RWPE2 (cell line): ENCODE results near the gene AGBL4.

ENCODE experiments used
- ATAC-seq: fragments of 200-7000 bp; cut with Tn5 transposase; 3 replicates; pipeline ENCODE4 v1.9.1; 2021; ENCODE audit warnings: low read depth
- DNase-seq: peaks from one replicate; pipeline ENCODE4 v3.0.0-alpha.2; 2020; ENCODE audit warnings: low spot score
- H3K27ac ChIP-seq: fragments of 450-650 bp; 2 replicates; pipeline ENCODE4 v1.5.1; 2017; ENCODE audit warnings: mild to moderate bottlenecking; ENCODE audit not compliant: poor library complexity, severe bottlenecking
- H3K27me3 ChIP-seq: fragments of 250-450 bp; sonication (Bioruptor Pico); 2 replicates; pipeline ENCODE4 v1.5.1; 2021; ENCODE audit warnings: mild to moderate bottlenecking, moderate library complexity; ENCODE audit not compliant: insufficient read depth, poor library complexity, severe bottlenecking
- H3K36me3 ChIP-seq: fragments of 250-450 bp; sonication (Bioruptor Pico); 2 replicates; pipeline ENCODE4 v1.5.1; 2020; ENCODE audit warnings: low read depth, mild to moderate bottlenecking, moderate library complexity
- H3K4me1 ChIP-seq: fragments of 250-450 bp; sonication (Bioruptor Pico); 2 replicates; pipeline ENCODE4 v1.5.1; 2021; ENCODE audit warnings: mild to moderate bottlenecking, moderate library complexity; ENCODE audit not compliant: insufficient read depth, poor library complexity, severe bottlenecking
- H3K4me3 ChIP-seq: fragments of 250-450 bp; sonication (Bioruptor Pico); 2 replicates; pipeline ENCODE4 v1.5.1; 2021; ENCODE audit warnings: mild to moderate bottlenecking, moderate library complexity; ENCODE audit not compliant: severe bottlenecking
- H3K9me3 ChIP-seq: fragments of 250-450 bp; sonication (Bioruptor Pico); 2 replicates; pipeline ENCODE4 v1.5.1; 2021; ENCODE audit warnings: mild to moderate bottlenecking, moderate library complexity; ENCODE audit not compliant: severe bottlenecking
- TF ChIP-seq, protein P1 (sequence below): fragments of 450-650 bp; IDR thresholded peaks from one replicate; pipeline ENCODE4 v1.5.1; 2017; ENCODE audit warnings: mild to moderate bottlenecking, moderate library complexity; ENCODE audit not compliant: poor library complexity, severe bottlenecking

The AGBL4 gene

DNA sequence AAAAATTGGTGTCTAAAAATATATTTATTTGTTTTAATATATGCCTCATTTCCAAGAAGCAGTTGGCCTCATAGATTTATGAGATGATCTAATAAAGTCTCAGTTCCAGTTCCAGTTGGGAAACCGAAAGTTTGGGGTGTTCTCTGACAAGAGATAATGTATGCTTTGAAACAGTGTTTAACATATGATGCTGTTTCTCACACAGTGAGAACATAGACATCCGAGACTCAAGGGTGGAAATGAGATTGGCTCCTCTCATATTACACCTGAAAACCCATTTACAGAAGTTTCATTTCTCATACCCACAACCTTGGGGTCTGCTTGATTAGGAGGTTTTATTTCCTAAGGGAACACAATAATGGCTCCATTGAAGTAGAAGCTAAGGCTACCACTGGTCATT, 1046.5 kb downstream of the AGBL4 start:
- TF ChIP-seq, protein P1, sequence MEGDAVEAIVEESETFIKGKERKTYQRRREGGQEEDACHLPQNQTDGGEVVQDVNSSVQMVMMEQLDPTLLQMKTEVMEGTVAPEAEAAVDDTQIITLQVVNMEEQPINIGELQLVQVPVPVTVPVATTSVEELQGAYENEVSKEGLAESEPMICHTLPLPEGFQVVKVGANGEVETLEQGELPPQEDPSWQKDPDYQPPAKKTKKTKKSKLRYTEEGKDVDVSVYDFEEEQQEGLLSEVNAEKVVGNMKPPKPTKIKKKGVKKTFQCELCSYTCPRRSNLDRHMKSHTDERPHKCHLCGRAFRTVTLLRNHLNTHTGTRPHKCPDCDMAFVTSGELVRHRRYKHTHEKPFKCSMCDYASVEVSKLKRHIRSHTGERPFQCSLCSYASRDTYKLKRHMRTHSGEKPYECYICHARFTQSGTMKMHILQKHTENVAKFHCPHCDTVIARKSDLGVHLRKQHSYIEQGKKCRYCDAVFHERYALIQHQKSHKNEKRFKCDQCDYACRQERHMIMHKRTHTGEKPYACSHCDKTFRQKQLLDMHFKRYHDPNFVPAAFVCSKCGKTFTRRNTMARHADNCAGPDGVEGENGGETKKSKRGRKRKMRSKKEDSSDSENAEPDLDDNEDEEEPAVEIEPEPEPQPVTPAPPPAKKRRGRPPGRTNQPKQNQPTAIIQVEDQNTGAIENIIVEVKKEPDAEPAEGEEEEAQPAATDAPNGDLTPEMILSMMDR, result no peak
- H3K27ac ChIP-seq, result no peak overlapping the region
- H3K4me3 ChIP-seq, result no peak overlapping the region
- no peaks in the 10 kb centered on the region for H3K4me1 ChIP-seq
- H3K9me3 ChIP-seq, result no peaks in the 10 kb centered on the region
- no peak for DNase-seq
- ATAC-seq, result no peak
- H3K27me3 ChIP-seq, result no peaks in the 10 kb centered on the region
- H3K36me3 ChIP-seq, result no peaks in the 10 kb centered on the region

DNA sequence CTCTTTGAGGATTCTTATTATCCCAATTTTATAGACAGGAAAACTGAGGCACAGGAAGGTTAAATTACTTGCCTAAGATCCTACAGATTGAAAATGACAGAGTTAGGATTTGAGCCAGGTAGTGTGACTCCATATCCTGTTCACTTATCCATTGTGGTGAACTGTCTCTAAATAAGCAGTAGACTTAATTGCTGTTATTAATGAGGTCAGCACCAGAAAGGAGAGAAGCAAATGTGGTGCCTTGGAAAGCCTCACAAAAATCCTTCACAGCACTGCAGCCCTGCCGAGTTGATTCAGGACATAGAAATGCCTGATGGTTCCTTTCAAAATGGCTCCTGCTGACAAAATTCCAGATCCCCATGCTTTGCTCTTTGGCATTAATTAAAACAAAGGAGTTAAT, 1053.8 kb downstream of the AGBL4 start:
- Histone ChIP-seq H3K36me3 (no peaks in the 10 kb centered on the region), H3K9me3 (no peaks in the 10 kb centered on the region), H3K4me1 (no peaks in the 10 kb centered on the region), H3K27ac (no peak overlapping the region), H3K4me3 (no peak overlapping the region), H3K27me3 (no peaks in the 10 kb centered on the region)
- DNase-seq, result no peak
- TF ChIP-seq, protein P1, result no peak
- no peak for ATAC-seq

DNA sequence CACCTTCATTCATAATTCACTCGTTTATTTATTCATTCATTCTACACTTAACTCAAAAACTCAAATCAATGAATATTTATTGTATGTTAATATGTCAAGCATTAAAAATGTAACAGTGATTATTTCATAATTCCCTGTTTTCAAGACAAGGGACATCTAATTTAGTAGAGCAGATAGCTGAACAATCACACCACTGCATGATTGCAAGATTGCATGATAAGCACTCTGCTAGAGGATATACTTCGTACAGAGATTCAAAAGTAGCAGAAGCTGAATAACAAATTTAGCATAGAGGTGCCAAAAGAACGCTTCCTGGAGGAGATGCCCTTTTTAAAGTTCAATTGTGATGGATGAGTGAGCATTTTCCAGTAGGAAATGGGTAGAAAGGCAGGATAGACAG, 1056.4 kb downstream of the AGBL4 start:
- Histone ChIP-seq H3K27ac (no peak overlapping the region), H3K27me3 (no peaks in the 10 kb centered on the region), H3K4me3 (no peak overlapping the region), H3K4me1 (no peaks in the 10 kb centered on the region), H3K36me3 (no peaks in the 10 kb centered on the region), H3K9me3 (no peaks in the 10 kb centered on the region)
- TF ChIP-seq, protein P1, result no peak
- DNase-seq, result no peak
- ATAC-seq, result no peak

DNA sequence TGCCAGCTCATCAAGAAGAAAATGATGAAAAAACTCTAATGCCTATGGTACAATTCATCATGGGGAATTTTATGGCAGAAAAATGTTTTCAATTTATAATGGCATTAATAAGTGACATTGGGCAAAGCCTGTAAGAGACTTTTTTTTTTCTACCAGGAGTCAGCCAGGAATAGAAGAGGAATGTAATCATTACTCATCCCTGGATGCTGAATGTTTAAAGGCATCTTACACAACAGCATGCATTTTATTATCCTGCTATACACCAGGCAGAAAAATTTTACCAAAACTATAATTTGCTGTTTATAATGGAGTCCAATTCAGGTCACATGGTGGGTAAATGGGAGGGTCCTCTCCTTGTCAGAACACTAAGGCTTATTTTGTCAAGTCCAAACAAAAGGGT, 1057.2 kb downstream of the AGBL4 start:
- no peaks in the 10 kb centered on the region for H3K9me3 ChIP-seq
- TF ChIP-seq, protein P1, result no peak
- H3K4me1 ChIP-seq, result no peaks in the 10 kb centered on the region
- no peak for DNase-seq
- H3K36me3 ChIP-seq, result no peaks in the 10 kb centered on the region
- no peak overlapping the region for H3K27ac ChIP-seq
- H3K27me3 ChIP-seq, result no peaks in the 10 kb centered on the region
- no peak for ATAC-seq
- H3K4me3 ChIP-seq, result no peak overlapping the region

DNA sequence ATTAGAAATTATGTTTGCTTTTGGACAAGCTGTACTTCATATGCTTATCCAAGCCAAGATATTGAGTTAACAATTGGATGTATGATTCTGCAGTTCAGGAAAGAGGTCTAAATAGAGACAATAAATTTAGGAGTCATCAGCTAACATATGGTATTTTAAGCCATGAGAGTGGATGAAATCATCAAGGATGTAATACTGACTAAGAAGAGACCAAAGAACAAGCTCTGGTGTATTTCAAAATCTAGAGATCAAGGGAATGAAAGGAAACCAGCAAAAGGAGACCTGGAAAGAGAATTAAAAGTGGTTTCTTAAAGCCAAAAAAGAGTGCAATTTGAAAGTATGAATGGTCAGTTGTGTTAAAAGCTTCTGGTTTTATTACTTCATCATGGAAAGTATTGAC, 1063.4 kb downstream of the AGBL4 start:
- Histone ChIP-seq H3K27ac (no peak overlapping the region), H3K9me3 (no peaks in the 10 kb centered on the region), H3K36me3 (no peaks in the 10 kb centered on the region), H3K27me3 (no peaks in the 10 kb centered on the region), H3K4me1 (no peaks in the 10 kb centered on the region), H3K4me3 (no peak overlapping the region)
- no peak for DNase-seq
- no peak for ATAC-seq
- TF ChIP-seq, protein P1, result no peak
